ENCODE results near the gene RFX7. TPM values are rescaled to one million over a fixed set of nuclear protein-coding genes. Genes with fewer than 3 reads are reported as not detected.

RFX7 gene
- total and polyA plus RNA-seq, 2 of the 4 experiments (the other 2 are of a cell fraction), result 4.1 to 10.6 TPM

- TF ChIP-seq USF2 (IDR thresholded peaks at IDR 0.05; ENCODE audit: low read depth, low read length), result no peak
- peak; percentile 41; the same call in 1 of the 2 replicates for TF ChIP-seq RFX5 (IDR thresholded peaks at IDR 0.05; ENCODE audit: low read depth, low read length)
- peak; percentile 78 for TF ChIP-seq RAD21 (IDR thresholded peaks at IDR 0.05; ENCODE audit: low read length)
Measured at GRCh38 chr15:56245871-56246814, 2.5 kb upstream of the RFX7 start (continued).
